GM19035 (cell line): ENCODE measurements around the gene BANF1.
A peak's percentile ranks its signal among the peaks of the same experiment; 100 is the strongest.

ENCODE experiments used
- ATAC-seq: cut with Tn5 transposase; IDR thresholded peaks from one replicate; pipeline ENCODE4 v1.9.1; 2021; ENCODE audit not compliant: unreplicated experiment

BANF1 gene, protein sequence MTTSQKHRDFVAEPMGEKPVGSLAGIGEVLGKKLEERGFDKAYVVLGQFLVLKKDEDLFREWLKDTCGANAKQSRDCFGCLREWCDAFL

DNA sequence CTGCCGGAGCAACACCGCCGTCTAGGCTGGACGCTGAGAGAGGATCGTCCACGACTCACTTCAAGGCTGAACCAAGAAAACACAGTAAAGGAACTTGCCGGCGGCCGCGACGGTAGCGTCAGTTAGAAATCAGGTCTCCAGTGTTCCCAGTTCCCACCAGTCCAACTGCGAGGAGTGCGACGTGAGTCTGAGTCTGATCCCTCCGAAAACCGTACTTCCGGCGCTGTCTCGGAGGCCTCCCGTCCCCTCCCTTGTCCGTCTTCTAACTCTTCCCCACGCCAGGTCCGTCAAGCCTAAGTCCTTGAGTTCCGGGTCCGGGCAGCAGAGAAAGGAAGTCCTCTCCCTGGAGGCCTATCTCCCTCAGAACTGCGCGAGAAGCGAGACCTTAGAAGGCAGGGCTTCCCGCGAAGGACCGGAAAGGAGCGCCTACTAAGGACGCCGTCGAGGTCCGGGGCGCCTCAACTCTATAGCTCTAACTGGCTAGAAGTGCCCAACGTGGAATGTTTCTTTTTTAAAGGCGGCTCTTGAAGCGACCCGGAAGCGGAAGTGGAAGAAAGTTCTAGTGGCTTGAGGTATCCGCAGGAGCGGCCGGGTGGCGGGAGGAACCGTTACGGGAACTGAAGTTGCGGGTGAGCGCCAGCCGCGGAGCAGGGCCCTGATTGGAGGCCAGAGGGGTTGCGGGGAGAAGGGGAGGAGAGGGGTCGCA is at the start of gene BANF1, which contains the start of gene EIF1AD:
Gene BANF1, plus strand, starts transcription at position 562 of the 706 bp plus-strand sequence. CDS start 748 bp downstream, outside the sequence.
Gene EIF1AD, minus strand, starts transcription at position 216 of the 706 bp plus-strand sequence. CDS start 1,768 bp downstream, outside the sequence.
- peak; percentile 80 for ATAC-seq

DNA sequence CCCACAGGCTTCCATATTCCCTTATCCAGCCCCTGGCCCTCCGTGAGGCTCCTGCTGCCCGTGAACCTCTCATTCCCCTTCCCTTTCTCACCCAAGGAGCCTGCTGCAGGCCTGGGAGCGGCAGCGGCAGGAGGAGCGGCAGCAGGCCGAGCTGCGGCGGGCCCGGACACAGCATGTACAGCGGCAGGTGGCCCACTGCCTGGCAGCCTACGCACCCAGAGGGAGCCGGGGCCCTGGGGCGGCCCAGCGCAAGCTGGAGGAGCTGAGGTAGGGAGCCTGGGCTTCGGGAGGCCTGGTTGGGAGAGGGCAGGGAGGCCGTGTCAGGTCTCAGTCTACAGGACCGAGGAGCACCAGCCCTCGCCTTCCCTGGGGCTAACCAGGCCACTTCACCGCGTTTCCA is 48.8 kb upstream of the BANF1 start:
- no peak for ATAC-seq

GRCh38 chr11:65954771-65955170 is 47.5 kb upstream of the BANF1 start:
- ATAC-seq = no peak

DNA sequence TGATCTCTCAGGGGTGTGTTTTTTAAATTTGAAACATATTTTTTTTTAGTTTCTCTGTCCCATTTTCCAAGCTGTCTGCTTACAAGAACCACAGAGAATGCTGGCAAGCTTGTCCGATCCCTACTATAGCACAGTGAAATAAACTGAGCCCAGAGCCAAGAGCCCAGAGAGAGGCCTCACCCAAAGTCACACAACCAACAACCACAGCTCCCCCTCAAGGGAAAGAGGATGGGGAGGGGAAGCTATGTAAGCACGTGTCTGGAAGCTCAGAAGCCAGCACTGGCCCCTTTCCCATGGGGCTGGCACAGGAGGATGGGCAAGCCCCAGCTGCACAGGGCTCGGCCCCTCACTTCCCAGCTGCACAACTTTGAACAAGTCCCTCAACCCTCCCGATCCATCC is 44.0 kb upstream of the BANF1 start:
- ATAC-seq = no peak

GRCh38 chr11:65958774-65959420 is 43.4 kb upstream of the BANF1 start:
- ATAC-seq = no peak

DNA sequence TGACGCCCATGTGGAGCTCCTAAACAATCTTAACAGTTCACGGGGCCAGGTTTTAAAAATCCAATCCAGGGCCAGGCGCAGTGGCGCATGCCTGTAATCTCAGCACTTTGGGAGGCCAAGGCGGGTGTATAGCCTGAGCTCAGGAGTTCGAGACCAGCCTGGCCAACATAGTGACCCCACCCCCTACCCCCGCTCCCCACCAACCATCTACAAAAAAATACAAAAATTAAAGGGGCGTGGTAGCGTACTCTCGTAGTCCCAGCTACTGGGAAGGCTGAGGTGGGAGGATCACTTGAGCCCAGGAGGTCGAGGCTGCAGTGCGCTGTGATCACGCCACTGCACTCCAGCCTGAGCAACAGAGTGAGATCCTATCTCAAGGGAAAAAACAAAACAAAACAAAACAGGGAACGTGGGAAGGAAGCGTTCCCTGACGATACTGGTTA is 41.5 kb upstream of the BANF1 start:
- ATAC-seq = no peak

- peak; percentile 90 for ATAC-seq
These were observed 40.8 kb upstream of the BANF1 start, which contains the start of gene SART1 for GRCh38 chr11:65961267-65962140. TSS of gene SART1 (plus strand) at chr11:65961734. CDS start at chr11:65961781, 47 bp downstream.

GRCh38 chr11:65962141-65962564 is 40.1 kb upstream of the BANF1 start:
- ATAC-seq = no peak

- no peak for ATAC-seq
These were observed 37.4 kb upstream of the BANF1 start for GRCh38 chr11:65964906-65965305.

GRCh38 chr11:65965986-65966762 is 36.1 kb upstream of the BANF1 start:
- no peak for ATAC-seq

DNA sequence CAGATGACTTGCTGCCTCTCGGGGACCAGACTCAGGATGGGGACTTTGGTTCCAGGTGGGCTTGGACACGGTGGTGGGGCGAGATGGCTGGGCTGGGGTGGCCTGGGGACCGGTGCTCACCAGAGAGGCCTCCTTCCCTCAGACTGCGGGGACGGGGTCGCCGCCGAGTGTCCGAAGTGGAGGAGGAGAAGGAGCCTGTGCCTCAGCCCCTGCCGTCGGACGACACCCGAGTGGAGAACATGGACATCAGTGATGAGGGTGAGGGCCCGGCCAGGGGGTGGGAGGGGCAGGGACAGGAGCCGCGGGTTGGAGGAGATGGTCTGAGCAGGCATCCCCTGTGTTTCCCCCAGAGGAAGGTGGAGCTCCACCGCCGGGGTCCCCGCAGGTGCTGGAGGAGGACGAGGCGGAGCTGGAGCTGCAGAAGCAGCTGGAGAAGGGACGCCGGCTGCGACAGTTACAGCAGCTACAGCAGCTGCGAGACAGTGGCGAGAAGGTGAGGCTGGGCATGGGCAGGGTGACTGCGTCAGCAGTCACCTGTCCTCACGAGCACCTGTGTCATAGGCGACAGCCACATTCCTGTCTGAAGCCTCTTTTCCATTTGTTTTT is 34.9 kb upstream of the BANF1 start:
- ATAC-seq = no peak

- ATAC-seq = no peak
These were observed 33.5 kb upstream of the BANF1 start for GRCh38 chr11:65968600-65969482.

- ATAC-seq = no peak
These were observed 30.2 kb upstream of the BANF1 start for GRCh38 chr11:65972116-65972515.

- ATAC-seq = no peak
These were observed 28.7 kb upstream of the BANF1 start for GRCh38 chr11:65973439-65974110.

DNA sequence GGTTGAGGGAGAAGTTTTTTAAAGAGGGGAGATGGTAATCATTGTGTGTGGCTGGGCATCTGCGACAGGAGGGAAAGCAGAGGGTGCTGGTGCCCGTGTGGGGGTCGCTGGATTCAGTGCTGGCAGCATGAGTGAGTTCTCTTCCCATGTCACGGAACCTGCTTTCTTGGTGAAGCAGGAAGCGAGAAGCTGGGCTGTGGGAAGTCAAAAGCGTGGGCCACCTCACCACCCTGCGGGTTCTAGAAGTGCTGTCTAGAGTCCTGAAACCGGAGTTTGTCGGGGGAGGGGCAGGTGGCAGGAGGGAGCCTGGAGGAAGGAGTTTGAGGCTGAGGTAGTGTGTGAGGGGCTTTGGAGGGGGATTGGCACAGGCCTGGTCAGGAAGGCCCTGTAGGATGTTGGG is 26.5 kb upstream of the BANF1 start:
- no peak for ATAC-seq

- no peak for ATAC-seq
These were observed 25.8 kb upstream of the BANF1 start for GRCh38 chr11:65976216-65977176.
